Neuronal stem cell (in vitro differentiated cells): ENCODE data around the gene NTHL1.
A peak's percentile ranks its signal among the peaks of the same experiment; 100 is the strongest.

Experiments
- DNase-seq: peaks from one replicate; pipeline ENCODE4 v3.0.0-alpha.2; 2013; ENCODE audit warnings: low spot score
- H2AFZ ChIP-seq: one replicate; pipeline ENCODE4 v1.6.1; 2013; ENCODE audit warnings: mild to moderate bottlenecking, low read length, inconsistent platforms
- H2AK5ac ChIP-seq: 2 replicates; pipeline ENCODE4 v1.6.1; 2013; ENCODE audit warnings: low read depth, mild to moderate bottlenecking, inconsistent platforms, low read length, moderate library complexity, mixed read lengths
- H2BK120ac ChIP-seq: 2 replicates; pipeline ENCODE4 v1.6.1; 2013; ENCODE audit warnings: low read depth, mild to moderate bottlenecking, inconsistent platforms, low read length, moderate library complexity, mixed read lengths
- H2BK12ac ChIP-seq: one replicate; pipeline ENCODE4 v1.6.1; 2013; ENCODE audit warnings: low read length, inconsistent platforms
- H2BK15ac ChIP-seq: 2 replicates; pipeline ENCODE4 v1.6.1; 2013; ENCODE audit warnings: mild to moderate bottlenecking, low read length, inconsistent platforms, mixed read lengths
- H2BK5ac ChIP-seq: one replicate; pipeline ENCODE4 v1.6.1; 2013; ENCODE audit warnings: inconsistent platforms, mild to moderate bottlenecking, low read length, moderate library complexity
- H3K14ac ChIP-seq: one replicate; pipeline ENCODE4 v1.6.1; 2013; ENCODE audit warnings: low read length, inconsistent platforms
- H3K18ac ChIP-seq: 2 replicates; pipeline ENCODE4 v1.6.1; 2013; ENCODE audit warnings: low read length, inconsistent platforms
- H3K23ac ChIP-seq: 2 replicates; pipeline ENCODE4 v1.6.1; 2013; ENCODE audit warnings: low read depth, mild to moderate bottlenecking, mixed read lengths, low read length, inconsistent platforms; ENCODE audit not compliant: poor library complexity
- H3K27ac ChIP-seq: replicated peaks from 3 replicates; pipeline ENCODE4 v1.5.1; 2013; ENCODE audit warnings: low read length, inconsistent platforms
- H3K27me3 ChIP-seq, 3 experiments: 2 replicates each; pipeline ENCODE4 v1.6.1; 2013; ENCODE audit warnings: low read length in 3 of 3, mild to moderate bottlenecking in 2 of 3, inconsistent platforms in 1 of 3, low read depth in 1 of 3, mixed read lengths in 1 of 3, moderate library complexity in 1 of 3; ENCODE audit not compliant: control insufficient read depth in 3 of 3, insufficient read depth in 3 of 3
- H3K36me3 ChIP-seq, 2 donors: replicated peaks in 1 of 2; 2 replicates each; pipeline ENCODE4 v1.6.1; 2013; ENCODE audit warnings: low read length in 2 of 2; ENCODE audit not compliant: control insufficient read depth in 2 of 2, insufficient read depth in 2 of 2
- H3K4ac ChIP-seq: 2 replicates; pipeline ENCODE4 v1.6.1; 2013; ENCODE audit warnings: inconsistent platforms, mild to moderate bottlenecking, low read length, moderate library complexity
- H3K4me1 ChIP-seq, 2 donors: 1 replicate in 1 of 2; 2 replicates in 1 of 2; pipeline ENCODE4 v1.6.1; 2013; ENCODE audit warnings: low read length in 2 of 2, low read depth in 1 of 2; ENCODE audit not compliant: control insufficient read depth in 2 of 2, insufficient read depth in 1 of 2
- H3K4me2 ChIP-seq: one replicate; pipeline ENCODE4 v1.6.1; 2013; ENCODE audit warnings: mild to moderate bottlenecking, low read length, inconsistent platforms; ENCODE audit not compliant: insufficient read depth, poor library complexity, severe bottlenecking
- H3K4me3 ChIP-seq, 2 donors: 2 replicates each; pipeline ENCODE4 v1.5.1; 2013; ENCODE audit warnings: low read length in 2 of 2, mild to moderate bottlenecking in 2 of 2, inconsistent platforms in 1 of 2, moderate library complexity in 1 of 2
- H3K79me1 ChIP-seq: one replicate; pipeline ENCODE4 v1.6.1; 2013; ENCODE audit warnings: low read depth, mild to moderate bottlenecking, inconsistent platforms, low read length, moderate library complexity
- H3K9ac ChIP-seq: one replicate; pipeline ENCODE4 v1.6.1; 2013; ENCODE audit warnings: mild to moderate bottlenecking, low read depth, low read length, inconsistent platforms; ENCODE audit not compliant: poor library complexity
- H3K9me3 ChIP-seq, 2 donors: replicated peaks in 1 of 2; 2 replicates each; pipeline versions ENCODE3 to v1.6.1; 2013; ENCODE audit warnings: low read length in 2 of 2, mild to moderate bottlenecking in 2 of 2, inconsistent platforms in 1 of 2, low read depth in 1 of 2, mixed read lengths in 1 of 2, moderate library complexity in 1 of 2; ENCODE audit not compliant: control insufficient read depth in 2 of 2, insufficient read depth in 1 of 2
- H4K8ac ChIP-seq: one replicate; pipeline ENCODE4 v1.6.1; 2013; ENCODE audit warnings: low read depth, mild to moderate bottlenecking, inconsistent platforms, low read length, moderate library complexity
- H4K91ac ChIP-seq: one replicate; pipeline ENCODE4 v1.6.1; 2013; ENCODE audit warnings: low read length, low read depth, mild to moderate bottlenecking, inconsistent platforms; ENCODE audit not compliant: poor library complexity
- WGBS, 2 donors: extraction: QIAGEN DNeasy Blood & Tissue Kit; methylation state at CpG; one replicate each; pipeline ENCODE4 v1.1.7; 2013; ENCODE audit warnings: missing lambda C conversion rate in 2 of 2, mixed read lengths in 1 of 2; ENCODE audit not compliant: insufficient read length in 2 of 2, insufficient replicate concordance in 1 of 2; ENCODE audit errors: extremely low coverage in 2 of 2; 5-methylcytosine and 5-hydroxymethylcytosine counted together

Gene NTHL1

DNA sequence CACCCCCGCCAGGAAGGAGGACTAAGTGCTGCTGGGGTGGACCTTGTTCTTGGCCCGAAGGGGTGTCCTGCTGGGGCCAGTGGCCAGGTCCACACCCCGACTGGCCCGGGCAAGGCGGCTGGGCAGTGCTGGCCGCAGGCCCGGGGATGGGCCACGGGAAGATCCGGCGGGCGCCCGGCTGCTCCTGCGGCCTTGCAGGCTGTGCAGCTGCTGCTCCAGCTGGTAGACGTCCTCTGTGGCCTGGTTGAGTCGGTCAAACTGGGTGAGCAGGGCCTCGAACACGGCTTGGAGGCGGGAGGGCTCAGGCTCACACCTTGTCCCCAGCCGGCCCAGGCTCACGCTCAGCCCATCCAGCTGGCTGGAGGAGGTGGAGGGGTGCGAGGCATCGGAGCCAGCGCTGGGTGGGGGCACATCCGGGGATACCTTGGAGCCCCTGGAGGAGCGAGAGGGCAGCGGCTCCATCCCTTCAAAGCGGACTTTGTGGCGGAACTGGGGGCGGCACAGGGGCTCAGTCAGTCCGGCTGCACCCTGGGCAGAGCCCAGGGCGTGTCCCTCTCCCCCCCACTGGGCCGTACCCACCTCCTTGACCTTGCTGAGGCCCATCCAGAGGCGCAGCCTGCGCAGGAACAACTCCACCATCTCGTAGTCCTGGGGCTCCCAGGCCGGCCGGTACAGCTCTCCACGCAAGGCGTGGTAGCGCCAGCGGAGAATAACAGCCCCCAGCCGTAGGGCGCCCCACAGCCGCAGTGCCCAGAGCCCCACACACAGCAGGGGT, 42.3 kb upstream of the NTHL1 start:
- Histone ChIP-seq H4K91ac (no peak overlapping the region), H3K27ac (no peak overlapping the region), H2BK5ac (no peak overlapping the region), H3K36me3 (peaks cover 42 to 90% of the 10 kb centered on the region in 2 donors), H3K4me3 (no peak overlapping the region), H3K9me3 (no peaks in the 10 kb centered on the region), H3K14ac (no peak overlapping the region), H3K4me1 (peaks cover 0 to 16% of the 10 kb centered on the region in 2 donors), H2BK120ac (no peak overlapping the region), H3K4ac (peak overlapping the region; percentile 66), H2BK15ac (no peak overlapping the region), H2AFZ (no peak overlapping the region), H4K8ac (peak overlapping the region; percentile 17), H3K9ac (peak overlapping the region; percentile 70), H3K23ac (peak overlapping the region; percentile 98), H3K18ac (no peak overlapping the region), H3K79me1 (peaks cover 15% of the 10 kb centered on the region), H2AK5ac (peak overlapping the region; percentile 75), H2BK12ac (no peak overlapping the region), H3K4me2 (no peak overlapping the region), H3K27me3 (no peaks in the 10 kb centered on the region)
- WGBS, 2 donors, result no CpG with 5 or more reads among the region's 44 CpGs
- DNase-seq, result peak; percentile 9

DNA sequence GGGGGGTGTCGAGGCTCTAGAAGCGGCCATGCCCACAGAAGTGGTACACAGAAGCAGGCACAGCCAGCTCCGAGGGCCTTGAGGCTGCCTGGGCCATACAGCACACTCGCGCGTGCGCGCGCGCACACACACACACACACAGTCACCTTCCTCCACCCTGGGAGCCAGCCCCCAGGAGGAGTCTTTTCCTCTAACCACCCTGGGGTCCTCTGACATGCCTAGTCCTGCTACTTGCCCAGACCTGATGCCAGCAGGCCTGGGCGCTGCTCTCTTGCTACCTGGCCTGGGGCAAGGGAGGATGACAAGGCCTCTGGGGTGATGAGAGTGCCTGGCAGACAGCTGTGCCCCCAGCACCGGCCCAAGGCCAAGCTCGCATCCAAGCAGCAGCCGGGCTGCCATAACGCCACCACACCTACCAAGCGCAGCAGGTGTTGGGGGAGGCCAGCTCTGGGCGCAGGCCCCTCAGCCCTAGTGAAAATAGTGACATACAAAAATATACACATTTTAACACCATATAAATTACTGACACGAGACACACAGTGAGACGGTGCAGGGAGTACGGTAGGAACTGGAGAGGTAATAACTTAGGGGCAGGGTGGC, 41.2 kb upstream of the NTHL1 start:
- no peak overlapping the region for H2BK5ac ChIP-seq
- H3K79me1 ChIP-seq, result peaks cover 15% of the 10 kb centered on the region
- no peak overlapping the region for H3K9ac ChIP-seq
- no peak overlapping the region for H3K27ac ChIP-seq
- H3K4me3 ChIP-seq, result no peak overlapping the region
- no peak overlapping the region for H4K91ac ChIP-seq
- H3K4me2 ChIP-seq, result no peak overlapping the region
- no peak overlapping the region for H3K14ac ChIP-seq
- no peak overlapping the region for H2BK15ac ChIP-seq
- H4K8ac ChIP-seq, result no peak overlapping the region
- no peak overlapping the region for H2BK12ac ChIP-seq
- no peak overlapping the region for H2AK5ac ChIP-seq
- peak overlapping the region; percentile 66 for H3K4ac ChIP-seq
- peak overlapping the region; percentile 48 for H3K23ac ChIP-seq
- peaks cover 0 to 16% of the 10 kb centered on the region in 2 donors for H3K4me1 ChIP-seq
- no CpG with 5 or more reads among the region's 20 CpGs for WGBS, 2 donors
- H2AFZ ChIP-seq, result no peak overlapping the region
- H2BK120ac ChIP-seq, result no peak overlapping the region
- H3K9me3 ChIP-seq, result no peaks in the 10 kb centered on the region
- no peak overlapping the region for H3K18ac ChIP-seq
- DNase-seq, result no peak
- no peaks in the 10 kb centered on the region for H3K27me3 ChIP-seq
- peaks cover 45 to 91% of the 10 kb centered on the region in 2 donors for H3K36me3 ChIP-seq

DNA sequence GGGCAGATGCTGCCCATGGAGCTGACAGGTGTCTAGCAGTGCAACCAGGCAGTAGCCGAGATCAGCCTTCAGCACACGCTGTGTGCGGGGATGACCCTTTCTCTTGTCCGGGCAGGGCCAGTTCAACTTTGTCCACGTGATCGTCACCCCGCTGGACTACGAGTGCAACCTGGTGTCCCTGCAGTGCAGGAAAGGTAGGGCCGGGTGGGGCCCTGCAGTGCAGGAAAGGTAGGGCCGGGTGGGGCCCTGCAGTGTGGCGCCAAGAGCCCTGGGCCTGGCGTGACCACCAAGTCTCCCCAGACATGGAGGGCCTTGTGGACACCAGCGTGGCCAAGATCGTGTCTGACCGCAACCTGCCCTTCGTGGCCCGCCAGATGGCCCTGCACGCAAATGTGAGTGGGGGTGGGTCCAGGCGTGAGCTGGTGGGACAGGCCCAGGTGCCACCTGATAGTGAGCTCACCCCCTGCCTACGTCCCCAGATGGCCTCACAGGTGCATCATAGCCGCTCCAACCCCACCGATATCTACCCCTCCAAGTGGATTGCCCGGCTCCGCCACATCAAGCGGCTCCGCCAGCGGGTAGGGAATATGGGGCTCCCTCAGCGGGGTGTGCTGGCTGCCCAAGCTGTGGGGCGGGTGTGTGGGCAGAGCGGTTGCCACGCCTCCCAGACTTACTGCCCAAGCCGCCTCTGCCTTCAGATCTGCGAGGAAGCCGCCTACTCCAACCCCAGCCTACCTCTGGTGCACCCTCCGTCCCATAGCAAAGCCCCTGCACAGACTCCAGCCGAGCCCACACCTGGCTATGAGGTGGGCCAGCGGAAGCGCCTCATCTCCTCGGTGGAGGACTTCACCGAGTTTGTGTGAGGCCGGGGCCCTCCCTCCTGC, 40.4 kb upstream of the NTHL1 start:
- H4K8ac ChIP-seq, result no peak overlapping the region
- WGBS, 2 donors, result no CpG with 5 or more reads among the region's 41 CpGs
- no peak overlapping the region for H3K4me3 ChIP-seq
- H2AK5ac ChIP-seq, result no peak overlapping the region
- H3K18ac ChIP-seq, result no peak overlapping the region
- no peak overlapping the region for H4K91ac ChIP-seq
- no peak overlapping the region for H2BK12ac ChIP-seq
- H2BK120ac ChIP-seq, result no peak overlapping the region
- H3K79me1 ChIP-seq, result peaks cover 15% of the 10 kb centered on the region
- no peak overlapping the region for H2AFZ ChIP-seq
- DNase-seq, result no peak
- peak overlapping the region; percentile 93 for H3K23ac ChIP-seq
- H3K36me3 ChIP-seq, result peaks cover 48 to 90% of the 10 kb centered on the region in 2 donors
- H3K4me1 ChIP-seq, result peaks cover 0 to 16% of the 10 kb centered on the region in 2 donors
- no peak overlapping the region for H3K4me2 ChIP-seq
- no peak overlapping the region for H3K27ac ChIP-seq
- H2BK5ac ChIP-seq, result no peak overlapping the region
- no peak overlapping the region for H2BK15ac ChIP-seq
- H3K9ac ChIP-seq, result peak overlapping the region; percentile 12
- H3K9me3 ChIP-seq, result no peaks in the 10 kb centered on the region
- H3K27me3 ChIP-seq, result no peaks in the 10 kb centered on the region
- H3K4ac ChIP-seq, result no peak overlapping the region
- H3K14ac ChIP-seq, result no peak overlapping the region
